ENCODE data around the gene EHBP1.
"Not testable (repeated sequence)": the region's sequence is repeated elsewhere in the genome, so short reads cannot be mapped to it uniquely, and the experiment has no call there.

EHBP1 gene

DNA sequence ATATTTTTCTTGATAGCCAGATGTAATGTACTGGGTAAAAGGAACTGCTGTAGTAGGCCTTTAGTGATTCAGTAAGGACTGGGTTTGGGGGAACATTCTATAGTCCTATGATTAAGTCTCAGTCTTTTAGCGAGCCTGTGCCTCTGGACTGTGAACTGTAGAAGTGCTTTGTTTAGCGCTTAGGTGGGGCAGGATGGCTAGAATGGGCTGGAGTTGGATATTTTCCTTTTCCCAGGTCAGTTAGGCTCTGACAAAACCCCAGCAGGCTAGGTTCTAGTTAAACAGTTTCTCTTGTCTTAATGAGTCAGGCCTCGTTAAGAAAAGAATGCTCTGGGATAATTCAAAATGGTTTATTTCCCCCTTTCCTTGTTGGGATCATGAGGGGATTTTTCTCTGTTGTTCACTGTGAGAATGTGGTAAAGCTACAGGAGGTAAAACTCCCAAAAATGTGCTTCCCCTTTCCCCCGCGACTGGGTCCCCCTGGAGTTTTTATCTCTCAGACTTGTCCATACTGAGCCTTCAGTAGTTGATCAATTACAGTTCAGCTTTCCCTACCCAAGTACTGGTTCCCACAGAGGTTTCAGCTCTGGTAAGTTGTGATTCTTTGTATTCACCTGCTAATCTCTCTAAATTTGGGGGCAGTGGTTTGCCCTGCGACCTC lies 31.5 kb downstream of the EHBP1 start:
- no peak for DNase-seq

DNA sequence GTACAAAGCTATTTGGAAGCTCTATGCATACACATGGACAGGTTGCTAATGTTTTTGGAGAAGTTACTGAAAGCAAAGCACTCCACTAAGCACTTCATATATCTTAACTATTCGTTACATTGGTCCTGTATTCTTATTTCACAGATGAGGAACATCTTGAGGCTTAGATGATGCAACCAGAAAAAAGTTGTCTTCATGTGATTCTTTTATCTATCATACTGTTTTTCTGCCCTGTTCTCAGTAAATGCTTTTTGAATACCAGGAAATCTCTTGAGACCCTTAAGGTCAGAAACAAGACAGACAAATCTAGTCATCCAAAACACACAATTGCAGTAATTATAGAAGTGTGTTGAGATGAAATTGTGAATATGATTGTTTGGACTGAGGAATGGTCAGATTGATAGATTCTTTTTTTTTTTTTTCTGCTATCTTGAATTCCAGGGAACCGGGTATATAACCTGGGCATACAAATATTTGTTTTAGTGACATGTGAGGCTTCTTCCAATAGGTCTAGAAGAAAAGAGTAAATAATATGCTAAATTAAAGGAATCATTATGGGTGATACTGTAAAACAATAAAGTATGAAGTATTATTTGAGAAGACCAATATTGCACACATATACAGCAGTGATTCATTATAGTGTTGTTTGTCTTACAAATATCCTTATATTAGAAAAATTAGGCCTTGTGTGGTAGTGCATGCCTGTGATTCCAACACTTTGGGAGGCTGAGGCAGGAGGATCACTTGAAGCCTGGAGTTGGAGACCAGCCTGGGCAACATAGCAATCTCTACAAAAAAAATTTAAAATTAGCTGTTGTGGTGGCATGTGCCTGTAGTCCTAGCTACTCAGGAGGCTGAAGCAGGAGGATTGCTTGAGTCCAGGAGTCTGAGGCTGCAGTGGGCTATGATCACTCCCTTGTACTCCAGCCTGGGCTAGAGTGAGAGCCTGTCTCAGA lies 33.7 kb downstream of the EHBP1 start:
- DNase-seq, result no peak

DNA sequence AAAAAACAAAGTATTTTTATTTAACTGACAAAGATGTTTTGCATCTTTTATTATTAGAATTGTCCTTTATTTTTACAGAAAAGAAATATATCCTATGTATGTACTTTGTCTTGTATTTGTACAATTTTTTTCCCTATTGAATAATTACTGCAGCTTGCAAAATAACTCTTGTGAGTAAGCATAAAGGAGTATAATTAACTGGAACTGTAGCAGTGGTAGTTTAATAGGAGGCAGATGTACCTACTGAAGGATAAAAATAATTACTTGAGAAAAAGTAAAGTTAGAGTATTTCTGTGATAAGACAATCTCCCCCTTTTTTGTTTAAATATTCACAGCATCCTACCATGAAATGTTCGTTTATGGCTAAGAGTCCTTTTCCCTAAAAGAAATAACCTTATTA lies 34.7 kb downstream of the EHBP1 start:
- no peak for DNase-seq

DNA sequence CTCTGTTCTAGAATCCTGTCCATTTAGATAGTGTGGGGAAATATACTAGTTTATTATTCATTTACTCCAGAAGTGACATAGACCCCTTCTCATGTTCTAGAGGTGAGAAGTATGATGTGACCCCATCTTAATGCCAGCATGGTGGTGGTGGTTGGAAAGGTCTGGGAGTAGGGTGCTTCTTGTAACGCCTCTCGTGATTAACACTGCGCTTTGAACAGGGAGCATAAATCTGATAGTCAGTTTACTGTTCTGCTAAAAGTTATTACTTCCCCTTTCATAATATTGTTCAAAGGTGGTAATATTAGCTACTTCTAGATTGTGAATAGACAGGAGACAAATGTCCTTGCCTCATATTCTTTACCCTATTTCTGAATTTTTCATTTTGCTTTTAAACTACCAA lies 35.6 kb downstream of the EHBP1 start:
- DNase-seq, result no peak

DNA sequence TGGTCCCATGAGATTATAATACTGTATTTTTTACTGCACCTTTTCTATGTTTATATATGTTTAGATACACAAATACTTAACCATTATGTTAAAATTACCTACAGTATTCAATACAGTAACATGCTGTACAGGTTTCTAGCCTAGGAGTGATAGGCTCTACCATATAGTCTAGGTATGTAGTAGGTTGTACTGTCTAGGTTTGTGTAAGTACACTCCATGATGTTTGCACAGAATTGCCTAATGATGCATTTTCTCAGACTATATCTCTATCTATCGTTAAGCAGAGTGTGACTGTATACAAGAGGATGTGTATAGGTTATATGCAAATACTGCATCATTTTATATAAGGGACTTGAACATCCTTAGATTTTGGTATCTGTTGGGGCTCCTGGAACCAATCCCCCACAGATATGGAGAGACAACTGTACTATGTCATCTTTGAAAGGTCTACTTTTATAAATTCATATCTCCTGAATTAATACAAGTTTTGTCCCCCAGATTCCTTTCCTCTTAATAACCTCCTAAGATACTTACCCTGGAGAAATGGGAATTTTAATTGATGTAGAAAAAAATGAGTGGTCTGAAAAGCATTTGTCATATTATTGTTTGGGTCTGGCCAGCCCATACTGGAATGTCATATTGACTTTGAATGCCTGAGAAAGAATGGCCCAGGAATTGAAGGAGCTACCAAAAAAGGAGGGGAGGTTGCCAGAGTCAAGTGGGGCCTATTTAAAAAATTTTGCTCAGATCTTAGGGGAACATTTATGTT lies 36.6 kb downstream of the EHBP1 start:
- no peak for DNase-seq

DNA sequence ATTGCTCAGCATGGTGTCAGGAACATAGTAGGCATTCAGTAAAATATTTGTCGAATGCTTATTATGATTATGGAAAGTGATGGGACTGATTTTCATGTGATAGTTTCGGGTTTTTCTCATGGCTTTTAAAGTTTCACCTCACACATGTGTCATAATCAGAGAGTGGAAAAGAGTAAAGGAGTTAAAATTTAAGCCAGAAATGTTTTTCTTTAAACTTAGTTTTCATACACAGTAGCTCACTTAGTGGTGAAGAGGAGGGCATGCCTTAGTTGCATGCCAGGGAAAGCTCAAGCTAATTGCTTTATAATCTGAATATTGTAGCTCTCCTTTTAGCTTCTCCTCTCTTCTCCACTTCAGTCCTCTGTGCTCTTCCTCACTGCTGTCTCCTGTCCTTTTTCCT lies 38.0 kb downstream of the EHBP1 start:
- DNase-seq, result no peak

DNA sequence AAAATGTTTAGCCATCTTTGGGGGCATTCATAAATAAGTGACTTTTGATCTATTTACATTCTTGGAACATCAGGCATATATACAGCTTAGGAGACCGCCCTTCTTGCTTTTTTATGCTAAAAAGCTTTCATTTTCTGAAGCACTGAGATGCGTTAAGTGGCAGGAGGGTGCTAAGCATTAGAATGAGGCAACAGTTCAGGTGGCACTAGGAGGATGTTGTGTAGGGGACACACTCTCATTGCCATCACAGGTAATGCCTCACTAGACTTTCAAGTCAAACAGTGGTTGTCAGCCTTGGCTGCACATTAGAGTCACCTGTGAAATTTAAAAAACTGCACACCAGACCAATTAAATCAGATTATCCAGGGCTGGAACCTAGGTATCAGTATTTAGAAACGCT lies 39.1 kb downstream of the EHBP1 start:
- DNase-seq, result no peak

DNA sequence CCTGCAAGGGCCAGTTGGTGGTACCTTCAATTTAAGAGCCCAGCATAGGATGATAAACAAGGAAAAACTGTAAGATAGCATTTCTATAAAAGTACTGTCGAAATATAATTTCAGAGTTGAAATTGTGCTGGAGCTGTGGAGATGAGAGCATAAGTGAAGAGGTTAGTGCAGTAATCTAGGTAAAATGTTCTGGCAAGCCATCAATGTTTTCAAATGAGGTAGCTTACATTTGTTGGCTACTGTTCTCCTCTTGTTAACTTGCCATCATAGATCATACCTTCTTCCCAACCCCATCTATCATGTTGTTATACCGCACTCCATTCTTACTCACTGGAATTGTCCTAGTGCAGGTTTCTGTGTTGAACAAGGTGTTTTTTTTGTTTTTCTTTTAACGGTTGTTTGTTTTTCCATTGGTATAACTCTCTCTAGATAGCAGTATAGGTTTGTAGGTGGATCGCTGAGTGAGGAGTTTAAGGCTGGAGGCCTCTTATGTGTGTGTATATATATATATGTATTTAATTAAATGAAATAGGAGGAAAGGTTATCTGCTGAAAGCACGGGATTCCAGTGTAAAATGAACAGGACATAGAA lies 40.5 kb downstream of the EHBP1 start:
- no peak for DNase-seq

DNA sequence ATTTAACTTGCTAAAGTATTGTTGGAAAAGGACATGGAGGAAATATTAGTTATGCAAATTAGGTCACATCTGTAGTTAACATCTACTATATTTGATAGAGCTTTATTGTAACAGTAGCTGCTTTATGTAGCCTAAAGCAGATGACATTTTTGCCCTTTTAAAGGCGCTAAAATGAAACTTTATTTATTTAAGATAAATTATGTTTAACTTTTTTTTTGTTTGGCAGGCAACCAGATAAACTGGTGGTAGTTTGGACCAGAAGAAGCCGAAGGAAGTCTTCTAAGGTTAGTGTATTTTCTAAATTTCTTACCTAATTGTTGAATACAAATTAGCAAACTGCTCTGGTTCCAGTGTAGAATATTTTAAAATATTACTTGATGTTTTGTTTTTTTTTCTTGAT lies 41.7 kb downstream of the EHBP1 start:
- no peak for DNase-seq

DNA sequence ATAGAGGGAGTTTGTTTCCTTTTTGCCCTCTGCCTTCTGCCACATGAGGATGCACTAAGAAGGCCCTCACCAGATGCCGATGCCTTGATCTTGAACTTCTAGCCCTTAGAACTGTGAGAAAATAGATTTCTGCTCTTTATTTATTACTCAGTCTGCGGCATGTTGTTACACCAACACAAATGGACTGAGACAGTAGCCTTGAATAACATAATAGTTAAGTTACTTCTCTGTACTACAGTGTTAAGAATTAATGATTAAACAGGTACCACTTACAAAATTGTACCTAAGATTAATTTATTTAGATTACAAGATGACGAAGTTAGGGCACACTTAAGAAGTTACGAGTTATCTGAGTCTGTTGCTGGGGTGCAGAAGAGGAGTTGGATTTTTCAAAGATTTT lies 42.4 kb downstream of the EHBP1 start:
- no peak for DNase-seq

DNA sequence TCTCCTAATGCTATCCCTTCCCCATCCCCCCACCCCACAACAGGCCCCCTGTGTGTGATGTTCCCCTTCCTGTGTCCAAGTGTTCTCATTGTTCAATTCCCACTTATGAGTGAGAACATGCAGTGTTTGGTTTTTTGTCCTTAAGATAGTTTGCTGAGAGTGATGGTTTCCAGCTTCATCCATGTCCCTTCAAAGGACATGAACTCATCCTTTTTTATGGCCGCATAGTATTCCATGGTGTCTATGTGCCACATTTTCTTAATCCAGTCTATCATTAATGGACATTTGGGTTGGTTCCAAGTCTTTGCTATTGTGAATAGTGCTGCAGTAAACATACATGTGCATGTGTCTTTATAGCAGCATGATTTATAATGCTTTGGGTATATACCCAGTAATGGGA lies 43.6 kb downstream of the EHBP1 start:
- DNase-seq, result not testable (repeated sequence)

DNA sequence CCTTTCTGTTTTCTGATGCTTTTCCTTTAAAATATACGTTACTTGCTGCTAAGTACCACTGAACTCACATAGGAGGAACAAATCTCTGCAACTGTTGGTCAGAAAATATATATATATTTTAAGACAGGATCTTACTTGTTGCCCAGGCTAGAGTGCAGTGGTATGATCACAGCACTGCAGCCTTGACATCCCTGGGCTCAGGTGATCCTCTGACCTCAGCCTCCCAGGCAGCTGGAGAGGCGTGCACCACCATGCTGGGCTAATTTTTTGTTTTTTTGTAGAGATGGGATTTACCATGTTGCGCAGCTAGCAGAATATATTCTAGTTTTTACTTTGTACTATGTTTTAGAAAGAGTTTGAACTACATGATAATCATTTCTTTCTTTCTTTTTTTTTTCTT lies 51.5 kb downstream of the EHBP1 start:
- no peak for DNase-seq

DNA sequence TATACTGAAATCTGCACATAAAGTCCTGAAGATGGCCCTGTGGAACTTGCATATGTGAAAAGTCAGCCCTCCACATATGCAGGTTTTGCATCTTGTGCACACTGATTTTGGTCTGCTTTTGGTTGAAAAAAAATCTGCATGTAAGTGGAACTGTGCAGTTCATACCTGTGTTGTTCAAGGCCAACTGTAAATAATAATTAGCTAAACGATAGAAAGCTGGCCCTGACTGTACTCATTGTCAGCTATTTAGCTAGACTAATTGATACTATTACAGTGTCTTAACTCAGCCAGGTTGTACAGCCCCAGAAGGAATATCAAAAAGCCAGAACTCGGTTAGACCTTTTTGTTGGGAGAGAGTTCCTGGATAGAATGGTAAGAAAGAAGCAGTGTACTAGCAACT lies 54.5 kb downstream of the EHBP1 start:
- no peak for DNase-seq

DNA sequence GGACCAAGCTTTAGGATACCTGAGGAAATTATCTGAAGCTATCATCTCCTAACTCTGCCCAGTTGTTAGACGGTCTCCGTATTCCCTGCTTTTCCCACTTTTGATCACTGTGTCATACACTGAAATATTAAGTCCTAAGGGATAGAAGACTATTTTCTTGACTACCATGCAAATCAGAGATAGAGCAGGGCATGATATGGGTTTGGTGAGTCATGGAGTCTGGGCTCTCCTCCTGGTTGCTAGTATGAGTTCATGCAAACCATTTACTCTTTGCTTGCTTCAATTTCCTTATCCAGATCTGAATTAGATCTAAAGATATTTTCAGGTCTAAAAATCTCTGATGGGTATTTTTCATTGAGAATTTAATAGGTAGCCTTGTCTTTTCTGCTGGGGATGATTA lies 55.0 kb downstream of the EHBP1 start:
- DNase-seq, result no peak

DNA sequence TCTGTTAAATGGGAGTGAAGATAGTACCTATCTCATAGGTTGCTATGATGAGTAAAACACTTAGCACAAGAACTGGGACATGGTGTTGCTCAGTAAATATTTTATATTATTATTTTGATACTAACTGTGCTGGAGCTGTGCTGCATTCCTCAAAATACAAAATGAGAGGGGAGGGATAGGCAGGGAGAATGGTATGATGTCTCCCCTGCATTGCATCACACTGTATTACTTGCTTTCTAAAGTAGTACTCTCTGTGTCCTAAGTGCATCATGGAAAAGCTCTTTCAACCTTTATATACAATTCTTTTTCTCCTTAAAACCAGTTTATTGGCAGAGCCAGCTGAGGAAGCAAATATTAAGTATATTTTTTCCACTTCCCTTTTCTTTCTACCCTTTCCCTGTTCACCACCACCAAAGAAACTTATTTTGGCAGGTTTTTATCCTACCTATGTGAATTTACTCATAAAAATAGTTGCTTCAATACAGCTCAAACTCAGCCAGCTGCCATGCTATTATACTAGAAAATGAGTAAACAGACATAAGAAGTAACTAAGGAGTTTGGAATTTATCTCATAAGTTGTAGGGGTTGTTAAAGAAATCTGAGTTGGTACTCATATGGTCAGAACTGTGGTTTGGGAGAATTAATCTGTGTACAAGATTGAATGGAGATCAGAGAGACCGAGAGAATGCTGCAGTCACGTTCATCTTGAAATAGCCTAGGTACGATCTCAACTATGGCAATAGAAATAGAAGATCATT lies 60.3 kb downstream of the EHBP1 start:
- no peak for DNase-seq

DNA sequence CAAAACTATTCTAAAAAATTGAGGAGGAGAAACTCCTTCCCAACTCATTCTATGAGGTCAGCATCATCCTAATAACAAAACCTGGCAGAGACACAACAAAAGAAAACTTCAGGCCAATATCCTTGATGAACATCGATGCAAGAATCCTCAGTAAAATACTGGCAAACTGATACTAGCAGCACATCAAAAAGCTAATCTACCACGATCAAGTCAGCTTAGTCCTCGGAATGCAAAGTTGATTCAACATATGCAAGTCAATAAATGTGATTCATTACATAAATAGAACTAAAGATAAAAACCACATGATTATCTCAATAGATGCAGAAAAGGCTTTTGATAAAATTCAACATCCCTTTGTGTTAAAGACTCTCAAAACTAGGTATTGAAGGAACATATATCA lies 63.1 kb downstream of the EHBP1 start:
- no peak for DNase-seq

DNA sequence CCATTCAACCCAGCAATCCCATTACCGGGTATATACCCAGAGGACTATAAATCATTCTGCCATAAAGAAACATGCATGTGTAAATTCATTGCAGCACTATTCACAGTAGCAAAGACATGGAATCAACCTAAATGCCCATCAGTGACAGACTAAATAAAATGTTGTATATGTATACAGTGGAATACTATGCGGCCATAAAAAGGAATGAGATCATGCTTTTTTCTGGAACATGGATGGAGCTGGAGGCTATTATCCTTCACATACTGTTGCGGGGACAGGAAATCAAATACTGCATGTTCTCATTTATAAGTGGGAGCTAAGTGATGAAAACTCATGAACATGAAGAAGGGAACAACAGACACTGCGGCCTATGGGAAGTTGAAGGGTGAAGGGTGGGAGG lies 65.1 kb downstream of the EHBP1 start:
- no peak for DNase-seq

DNA sequence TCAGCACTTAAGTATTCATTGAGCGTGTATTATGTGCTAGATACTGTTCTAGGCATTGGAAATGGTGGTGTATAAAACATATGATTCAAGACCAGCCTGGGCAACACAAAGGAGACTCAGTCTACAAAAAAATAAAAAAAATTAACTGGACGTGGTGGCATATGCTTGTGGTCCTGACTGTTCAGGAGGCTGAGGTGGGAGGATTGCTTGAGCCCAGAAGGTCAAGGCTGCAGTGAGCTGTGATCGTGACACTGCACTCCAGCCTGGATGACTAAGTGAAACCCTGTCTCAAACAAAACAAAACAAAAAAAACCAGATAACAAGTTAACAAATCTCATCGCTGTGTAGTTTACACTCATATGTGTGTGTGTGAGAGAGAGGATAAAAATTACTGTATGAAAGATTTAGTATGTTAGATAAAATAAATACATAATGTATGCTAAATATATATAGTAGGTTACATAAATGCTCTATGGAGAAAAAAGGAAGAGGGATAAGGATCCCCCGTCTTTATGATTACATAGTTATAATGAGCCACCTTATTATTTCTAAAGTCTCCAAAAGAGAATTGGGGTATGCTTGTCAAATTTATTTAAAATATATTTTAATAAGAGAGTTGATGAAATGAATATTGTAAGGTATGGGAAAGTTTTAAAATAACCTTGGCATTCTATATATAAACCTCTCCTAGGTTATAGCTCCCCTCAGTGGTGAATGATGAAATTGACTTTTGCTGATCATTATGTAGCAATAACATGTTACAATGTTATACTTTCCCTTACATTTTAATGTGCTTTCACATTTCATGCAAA lies 69.2 kb downstream of the EHBP1 start:
- no peak for DNase-seq

DNA sequence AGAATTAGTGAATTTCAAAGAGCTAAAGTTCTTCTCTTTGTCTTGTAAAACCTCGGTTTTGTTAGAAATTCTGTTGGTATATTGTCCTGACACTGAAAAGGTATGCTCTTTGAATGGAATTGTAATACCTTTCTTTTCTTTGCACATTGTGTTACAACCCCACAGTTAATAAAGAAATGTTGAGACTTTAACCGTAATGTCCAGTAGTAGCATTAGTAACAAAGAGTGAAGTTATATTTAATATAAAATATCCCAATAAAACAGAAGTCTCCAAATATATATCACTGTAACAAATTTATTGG lies 69.8 kb downstream of the EHBP1 start:
- no peak for DNase-seq

DNA sequence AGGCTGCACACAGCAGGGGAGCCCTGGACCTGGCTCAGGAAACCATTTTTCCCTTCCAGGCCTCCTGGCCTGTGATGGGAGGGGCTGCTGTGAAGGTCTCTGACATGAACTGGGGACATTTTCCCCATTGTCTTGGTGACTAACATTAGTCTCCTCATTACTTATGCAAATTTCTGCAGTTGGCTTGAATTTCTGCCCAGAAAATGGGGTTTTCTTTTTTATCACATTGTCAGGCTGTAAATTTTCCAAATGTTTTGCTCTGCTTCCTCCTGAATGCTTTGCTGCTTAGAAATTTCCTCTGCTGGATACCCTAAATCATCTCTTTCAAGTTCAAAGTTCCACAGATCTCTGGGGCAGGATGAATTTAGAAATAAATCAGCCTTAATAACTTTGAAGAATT lies 78.2 kb downstream of the EHBP1 start:
- no peak for DNase-seq

DNA sequence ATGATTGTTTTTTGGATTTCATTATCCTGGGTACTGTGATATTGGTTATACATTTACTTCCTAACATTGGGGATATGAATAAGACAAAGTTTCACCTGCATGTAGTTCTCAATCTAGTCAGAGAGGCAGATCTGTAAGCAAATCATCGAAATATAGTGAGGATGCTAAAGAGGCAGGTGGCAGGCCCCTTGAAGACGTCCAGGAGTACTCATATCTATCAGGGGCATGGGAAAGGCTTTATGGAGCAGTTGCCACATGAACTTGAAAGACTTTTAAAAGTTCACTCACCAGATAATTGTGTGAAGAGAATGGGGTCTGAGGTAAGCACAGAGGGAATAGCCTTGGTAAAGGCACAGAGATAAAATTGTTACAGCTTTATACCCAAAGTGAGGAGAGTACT lies 78.8 kb downstream of the EHBP1 start:
- DNase-seq, result no peak

DNA sequence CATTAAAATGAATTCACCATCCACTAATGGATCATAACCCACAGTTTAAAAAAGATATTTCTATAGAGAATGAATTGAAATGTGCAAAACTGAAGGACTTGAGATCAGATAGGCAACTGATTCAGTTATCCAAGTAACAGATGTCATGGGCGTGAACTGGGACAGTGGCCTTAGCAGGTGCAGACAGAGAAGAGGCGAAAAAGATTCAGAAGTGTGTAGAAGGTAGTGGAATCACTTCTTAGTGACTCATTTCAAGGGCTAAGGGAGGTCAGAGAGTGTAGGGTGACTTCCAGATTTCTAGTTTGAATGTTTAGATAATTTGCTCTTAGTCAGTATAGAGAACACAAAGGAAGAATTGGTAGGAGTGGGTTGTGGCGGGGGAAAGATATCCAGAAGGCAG lies 79.7 kb downstream of the EHBP1 start:
- DNase-seq, result no peak

Measured in activated gamma-delta T cell (primary cell).